DMS153 (cell line): ENCODE measurements around the gene COL23A1.

Experiments
- DNase-seq: peaks from one replicate; lab custom pipeline; 2025; lab: John Stamatoyannopoulos, UW

Gene COL23A1

GRCh38 chr5:178224403-178224802 is 365.8 kb downstream of the COL23A1 start:
- DNase-seq = no peak

GRCh38 chr5:178223828-178224335 is 366.3 kb downstream of the COL23A1 start:
- DNase-seq = no peak

GRCh38 chr5:178223196-178223773 is 366.9 kb downstream of the COL23A1 start:
- DNase-seq = no peak

- DNase-seq = no peak
Measured at GRCh38 chr5:178222292-178222691, 367.9 kb downstream of the COL23A1 start.

DNA sequence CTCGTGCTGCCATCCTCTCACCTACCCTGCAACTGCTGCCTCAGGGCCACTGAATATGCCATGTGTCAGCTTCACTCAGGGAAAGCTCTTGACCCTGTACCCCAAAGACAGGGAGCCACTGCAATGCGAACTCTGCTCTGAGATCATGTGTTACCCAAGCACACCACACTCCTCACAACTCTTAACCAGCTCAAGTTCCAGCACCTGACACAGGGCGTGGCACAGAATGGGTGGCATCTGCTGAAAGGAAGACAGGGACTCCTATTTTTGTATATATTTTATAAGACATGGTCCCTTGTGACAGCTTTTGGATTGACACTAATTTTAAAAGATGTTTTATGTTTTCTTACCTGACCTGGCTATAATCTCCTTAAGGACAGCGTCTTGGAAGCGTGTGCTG is 368.3 kb downstream of the COL23A1 start:
- no peak for DNase-seq

- DNase-seq = no peak
Measured at GRCh38 chr5:178221282-178221681, 368.9 kb downstream of the COL23A1 start.

GRCh38 chr5:178218827-178219226 is 371.4 kb downstream of the COL23A1 start:
- DNase-seq = no peak

DNA sequence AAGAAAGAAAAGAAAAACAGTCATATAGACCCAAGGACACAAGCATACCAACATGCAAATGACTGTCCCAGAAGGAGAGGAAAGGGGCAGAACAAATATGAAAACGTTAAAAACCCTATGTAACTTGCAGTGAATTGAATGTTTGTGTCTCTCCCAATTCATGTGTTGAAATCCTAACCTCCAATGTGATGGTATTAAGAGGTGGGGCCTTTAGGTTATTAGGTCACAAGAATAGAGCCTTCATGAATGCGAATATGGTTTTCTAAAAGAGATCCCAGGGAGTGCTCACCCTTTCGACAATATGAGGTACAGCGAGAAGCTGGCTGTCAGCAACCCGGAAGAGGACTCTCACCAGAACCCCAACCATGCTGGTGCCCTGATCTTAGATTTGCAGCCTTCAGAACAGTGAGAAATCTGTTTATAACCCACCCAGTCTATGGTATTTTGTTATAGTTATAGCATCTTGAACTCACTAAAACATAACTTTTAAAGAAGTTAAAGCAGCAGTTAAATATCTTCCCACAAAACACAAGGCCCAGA is 371.9 kb downstream of the COL23A1 start:
- DNase-seq = no peak

DNA sequence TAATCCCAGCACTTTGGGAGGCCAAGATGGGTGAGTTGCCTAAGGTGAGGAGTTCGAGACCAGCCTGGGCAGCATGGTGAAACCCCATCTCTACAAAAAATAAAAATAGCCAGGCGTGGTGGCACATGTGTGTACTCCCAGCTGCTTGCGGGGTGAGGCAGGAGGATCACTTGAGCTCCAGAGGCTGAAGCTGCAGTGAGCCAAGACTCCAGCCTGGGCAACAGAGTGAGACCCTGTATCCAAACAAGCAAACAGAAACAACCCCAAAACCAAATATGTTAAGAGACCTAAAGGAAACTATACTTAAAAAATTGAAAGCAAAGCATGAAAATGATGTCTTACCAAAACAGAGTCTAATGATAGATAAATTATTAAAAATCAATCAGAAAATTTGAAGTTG is 373.4 kb downstream of the COL23A1 start:
- no peak for DNase-seq

GRCh38 chr5:178216088-178216534 is 374.1 kb downstream of the COL23A1 start:
- no peak for DNase-seq

GRCh38 chr5:178215280-178216002 is 374.8 kb downstream of the COL23A1 start:
- no peak for DNase-seq

GRCh38 chr5:178214160-178214803 is 375.9 kb downstream of the COL23A1 start:
- no peak for DNase-seq

- no peak for DNase-seq
Measured at GRCh38 chr5:178213748-178214151, 376.4 kb downstream of the COL23A1 start.

DNA sequence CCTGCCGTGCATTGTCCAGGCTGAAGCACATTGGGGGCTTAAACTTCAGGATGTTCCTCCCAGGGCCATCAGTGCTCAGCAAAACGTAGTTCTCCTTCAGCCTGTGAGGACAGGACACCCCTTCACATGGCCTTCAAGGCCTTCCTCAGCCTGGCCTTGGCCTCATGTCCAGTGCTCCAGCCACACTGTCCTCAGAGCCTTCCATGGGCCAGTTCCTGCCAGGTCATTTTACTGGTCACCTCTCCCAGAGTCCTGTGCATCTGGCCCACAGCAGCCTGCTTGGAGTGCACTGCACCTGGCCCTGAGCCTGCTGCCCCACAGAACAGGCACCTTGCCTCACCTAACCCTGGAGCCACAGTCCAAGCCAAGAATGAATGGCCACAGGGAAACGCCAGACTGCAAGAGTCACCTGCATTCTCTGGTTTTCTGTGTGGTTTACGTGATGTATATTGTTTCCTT is 377.2 kb downstream of the COL23A1 start:
- no peak for DNase-seq

- no peak for DNase-seq
Measured at GRCh38 chr5:178212241-178213002, 377.8 kb downstream of the COL23A1 start.

GRCh38 chr5:178211095-178212048 is 378.8 kb downstream of the COL23A1 start:
- DNase-seq = no peak

- no peak for DNase-seq
Measured at GRCh38 chr5:178210686-178211085, 379.5 kb downstream of the COL23A1 start.

DNA sequence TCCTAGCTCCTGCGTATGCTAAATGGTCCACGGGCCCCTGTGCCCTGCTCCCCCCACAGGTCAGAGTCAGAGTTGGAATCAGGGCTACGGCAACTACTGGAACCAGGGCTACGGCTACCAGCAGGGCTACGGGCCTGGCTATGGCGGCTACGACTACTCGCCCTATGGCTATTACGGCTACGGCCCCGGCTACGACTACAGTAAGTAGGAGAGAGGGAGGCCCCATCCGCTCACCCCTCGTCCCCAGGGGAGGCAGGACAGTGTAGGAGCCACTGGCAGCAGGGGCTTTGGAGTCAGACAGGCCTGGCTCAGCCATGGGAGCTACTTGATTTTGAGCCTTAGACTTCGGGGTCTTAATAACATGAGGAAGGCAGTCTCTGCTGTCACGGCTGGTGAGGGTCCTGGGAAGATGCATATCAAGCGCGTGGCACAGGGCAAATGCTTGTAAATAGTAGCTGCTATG is 380.1 kb downstream of the COL23A1 start:
- no peak for DNase-seq

GRCh38 chr5:178209334-178210072 is 380.7 kb downstream of the COL23A1 start:
- DNase-seq = no peak
